ENCODE data around the gene PPP1R27. TPM values are rescaled to one million over a fixed set of nuclear protein-coding genes. Genes with fewer than 3 reads are reported as not detected.
A peak's percentile ranks its signal among the peaks of the same experiment; 100 is the strongest.

PPP1R27 gene
- total and polyA plus RNA-seq, 9 of the 15 experiments (the other 6 are each of a cell fraction or from before 2014, with no cell fraction given) = 0.29 to 6.9 (median 1.5) TPM; not detected in 2

- peak; percentile 93 for TF ChIP-seq HMGXB4 (CRISPR knock-in tag; IDR thresholded peaks at IDR 0.05)
- no peak for TF ChIP-seq UBTF (IDR thresholded peaks at IDR 0.05; ENCODE audit: borderline replicate concordance in 1 of 2, low read depth in 2 of 2, low read length in 2 of 2)
- no peak for TF ChIP-seq ZFP30 (CRISPR knock-in tag; IDR thresholded peaks at IDR 0.05; ENCODE audit: borderline replicate concordance)
- peak; percentile 59; the same call in 1 of the 2 replicates for TF ChIP-seq BRD4 (IDR thresholded peaks at IDR 0.05)
- no peak for TF ChIP-seq ZBED1 (IDR thresholded peaks at IDR 0.05)
- no peak for TF ChIP-seq POLR3A (IDR thresholded peaks at IDR 0.05; ENCODE audit: borderline replicate concordance, extremely low read depth, insufficient read depth, insufficient read length)
- no peak for TF ChIP-seq MCM7 (IDR thresholded peaks at IDR 0.05)
- 0 out of 2 replicates have a peak, but pooled peaks have one; percentile 28 for TF ChIP-seq GATAD2A (IDR thresholded peaks at IDR 0.05)
- TF ChIP-seq ZEB2 (IDR thresholded peaks at IDR 0.05) = no peak
- peak; percentile 74 for TF ChIP-seq ZBTB7A (IDR thresholded peaks at IDR 0.05; ENCODE audit: borderline replicate concordance, control insufficient read depth, low read depth, low read length)
- TF ChIP-seq NR2C1 (IDR thresholded peaks at IDR 0.05) = no peak
- no peak for TF ChIP-seq NR2C1 (tag; IDR thresholded peaks at IDR 0.05)
- TF ChIP-seq EP300 (IDR thresholded peaks at IDR 0.05; ENCODE audit: low read length) = no peak
- TF ChIP-seq ZNF239 (CRISPR knock-in tag; IDR thresholded peaks at IDR 0.05) = 0 out of 2 replicates have a peak, but pooled peaks have one; percentile 27
- TF ChIP-seq CREB1 (IDR thresholded peaks at IDR 0.05) = no peak
- no peak for TF ChIP-seq CREB1 (CRISPR knock-in tag; IDR thresholded peaks at IDR 0.05)
- 0 out of 2 replicates have a peak, but pooled peaks have one; percentile 31 for TF ChIP-seq KLF13 (tag; IDR thresholded peaks at IDR 0.05; ENCODE audit: borderline replicate concordance, low read depth)
- TF ChIP-seq LARP7 (IDR thresholded peaks at IDR 0.05) = no peak
- TF ChIP-seq ZNF212 (CRISPR knock-in tag; IDR thresholded peaks at IDR 0.05) = 0 out of 2 replicates have a peak, but pooled peaks have one; percentile 52
- no peak for TF ChIP-seq SMARCA5 (IDR thresholded peaks at IDR 0.05)
- TF ChIP-seq HOMEZ (CRISPR knock-in tag; IDR thresholded peaks at IDR 0.05) = no peak
- TF ChIP-seq TCF7L2 (IDR thresholded peaks at IDR 0.05; ENCODE audit: low read depth, low read length) = no peak
- TF ChIP-seq BMI1 (IDR thresholded peaks at IDR 0.05; ENCODE audit: low read length) = no peak
- no peak for TF ChIP-seq MAFF (IDR thresholded peaks at IDR 0.05; ENCODE audit: low read length)
Measured at GRCh38 chr17:81859906-81860755, 25.3 kb upstream of the PPP1R27 start, which contains the start of gene P4HB (continued).
